DND-41 (cell line): ENCODE measurements around the gene GTF2IRD1.

Experiments used
- ATAC-seq: fragments of 200-7000 bp; cut with Tn5 transposase; 3 replicates; pipeline ENCODE4 v1.9.1; 2021; ENCODE audit warnings: low read depth; ENCODE audit not compliant: insufficient read depth
- DNase-seq: peaks from one replicate; pipeline ENCODE4 v3.0.0-alpha.2; 2020
- H2AFZ ChIP-seq: 2 replicates; pipeline ENCODE4 v1.6.0; 2012; ENCODE audit warnings: low read depth, low read length
- H3K27ac ChIP-seq: 2 replicates; pipeline ENCODE4 v1.5.1; 2012; ENCODE audit warnings: low read length, inconsistent platforms
- H3K27me3 ChIP-seq: fragments of 200-600 bp; sonication (generic); 2 replicates; pipeline ENCODE4 v1.6.0; 2012; ENCODE audit warnings: low read length, mild to moderate bottlenecking, inconsistent platforms; ENCODE audit not compliant: insufficient read depth, poor library complexity
- H3K36me3 ChIP-seq: 2 replicates; pipeline ENCODE4 v1.5.1; 2012; ENCODE audit warnings: low read length, inconsistent platforms; ENCODE audit not compliant: insufficient read depth
- H3K4me1 ChIP-seq: 2 replicates; pipeline ENCODE4 v1.5.1; 2012; ENCODE audit warnings: mild to moderate bottlenecking, low read length; ENCODE audit not compliant: insufficient read depth
- H3K4me2 ChIP-seq: 2 replicates; pipeline ENCODE4 v1.6.0; 2012; ENCODE audit warnings: mild to moderate bottlenecking, moderate library complexity, low read length, inconsistent platforms; ENCODE audit not compliant: insufficient read depth
- H3K4me3 ChIP-seq, 2 experiments: fragments of 200-600 bp in 1 of 2; shearing (Covaris generic) in 1 of 2; 2 replicates each; pipeline ENCODE4 v1.5.1; 2012 to 2016; ENCODE audit warnings: inconsistent platforms in 2 of 2, low read length in 2 of 2, mild to moderate bottlenecking in 2 of 2, low read depth in 1 of 2, moderate library complexity in 1 of 2
- H3K79me2 ChIP-seq: 2 replicates; pipeline ENCODE4 v1.6.0; 2012; ENCODE audit warnings: low read length, inconsistent platforms; ENCODE audit not compliant: insufficient read depth
- H3K9ac ChIP-seq: 2 replicates; pipeline ENCODE4 v1.6.0; 2012; ENCODE audit warnings: low read depth, mild to moderate bottlenecking, inconsistent platforms, low read length, moderate library complexity
- H3K9me3 ChIP-seq: 2 replicates; pipeline ENCODE4 v1.5.1; 2012; ENCODE audit warnings: low read length, moderate library complexity, mild to moderate bottlenecking, inconsistent platforms; ENCODE audit not compliant: insufficient read depth, severe bottlenecking
- H4K20me1 ChIP-seq: 2 replicates; pipeline ENCODE4 v1.6.0; 2012; ENCODE audit warnings: low read length; ENCODE audit not compliant: insufficient read depth
- CTCF ChIP-seq: IDR thresholded peaks from 2 replicates; pipeline ENCODE4 v1.5.1; 2012; ENCODE audit warnings: borderline replicate concordance, low read length, moderate library complexity, mild to moderate bottlenecking; ENCODE audit not compliant: poor library complexity, severe bottlenecking; ENCODE audit errors: extremely low read depth
- EZH2 ChIP-seq: IDR thresholded peaks from 3 replicates; pipeline ENCODE4 v1.6.1; 2012; ENCODE audit warnings: borderline replicate concordance, low read depth, mild to moderate bottlenecking, moderate library complexity, low read length, inconsistent platforms; ENCODE audit not compliant: severe bottlenecking

The GTF2IRD1 gene

GRCh38 chr7:74585844-74586243 lies 132.1 kb downstream of the GTF2IRD1 start:
- H3K9ac ChIP-seq = no peak overlapping the region
- no peak overlapping the region for H3K4me2 ChIP-seq
- no peak overlapping the region for H3K27ac ChIP-seq
- no peak for DNase-seq
- H3K27me3 ChIP-seq = no peaks in the 10 kb centered on the region
- peaks cover 7% of the 10 kb centered on the region; the same call in 1 of the 2 replicates for H4K20me1 ChIP-seq
- no peaks in the 10 kb centered on the region for H3K9me3 ChIP-seq
- H3K36me3 ChIP-seq = peaks cover 5% of the 10 kb centered on the region; the same call in 1 of the 2 replicates
- no peak for TF ChIP-seq CTCF
- TF ChIP-seq EZH2 = no peak
- no peaks in the 10 kb centered on the region for H3K79me2 ChIP-seq
- H2AFZ ChIP-seq = no peak overlapping the region
- H3K4me1 ChIP-seq = no peaks in the 10 kb centered on the region
- H3K4me3 ChIP-seq = no peak overlapping the region
- no peak for ATAC-seq

GRCh38 chr7:74586258-74587175 lies 132.8 kb downstream of the GTF2IRD1 start:
- H3K27ac ChIP-seq = no peak overlapping the region
- no peaks in the 10 kb centered on the region for H3K4me1 ChIP-seq
- no peaks in the 10 kb centered on the region for H3K9me3 ChIP-seq
- ATAC-seq (no peak), DNase-seq (no peak)
- TF ChIP-seq CTCF (no peak), EZH2 (no peak)
- peaks cover 7% of the 10 kb centered on the region; the same call in 1 of the 2 replicates for H4K20me1 ChIP-seq
- peaks cover 6% of the 10 kb centered on the region; the same call in 1 of the 2 replicates for H3K36me3 ChIP-seq
- H3K9ac ChIP-seq = no peak overlapping the region
- H3K4me2 ChIP-seq = no peak overlapping the region
- H3K27me3 ChIP-seq = no peaks in the 10 kb centered on the region
- H2AFZ ChIP-seq = no peak overlapping the region
- H3K79me2 ChIP-seq = no peaks in the 10 kb centered on the region
- H3K4me3 ChIP-seq = no peak overlapping the region

DNA sequence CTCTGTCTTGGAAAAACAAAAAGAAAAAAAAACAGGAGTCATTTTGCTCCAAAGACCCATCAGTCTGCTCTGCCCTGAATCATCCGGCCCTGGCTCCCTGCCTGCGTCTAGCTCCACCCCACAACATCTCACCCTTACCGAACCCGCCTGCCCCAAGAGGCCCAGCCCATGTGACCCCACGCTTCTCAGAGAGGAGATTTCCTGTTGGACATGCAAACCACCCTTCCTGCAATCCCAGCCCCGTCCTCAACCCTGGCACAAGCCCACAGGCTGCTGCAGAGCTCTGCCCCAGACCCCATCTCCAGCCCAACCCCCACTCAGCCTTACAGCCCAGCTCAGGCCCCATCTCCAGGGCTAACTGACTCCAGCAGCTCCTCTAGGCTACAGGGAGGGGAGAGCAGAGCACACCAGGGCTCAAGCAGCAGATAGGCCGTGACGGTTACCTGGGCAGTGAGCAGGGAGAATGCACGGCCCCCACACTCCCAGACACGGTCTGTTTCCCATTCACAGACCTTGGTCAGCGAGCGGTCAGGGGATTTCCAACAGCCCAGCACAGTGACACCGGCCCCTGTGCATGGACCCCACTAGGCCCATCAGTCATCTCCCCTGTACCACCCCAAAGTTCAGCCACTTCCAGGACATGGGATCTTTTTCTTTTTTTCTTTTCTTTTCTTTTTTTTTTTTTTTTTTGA lies 133.9 kb downstream of the GTF2IRD1 start:
- TF ChIP-seq EZH2 (no peak), CTCF (no peak)
- no peaks in the 10 kb centered on the region for H3K9me3 ChIP-seq
- H3K4me3 ChIP-seq = no peak overlapping the region
- no peak overlapping the region for H3K27ac ChIP-seq
- DNase-seq (no peak), ATAC-seq (no peak)
- H3K27me3 ChIP-seq = no peaks in the 10 kb centered on the region
- H3K4me1 ChIP-seq = no peaks in the 10 kb centered on the region
- no peaks in the 10 kb centered on the region for H3K79me2 ChIP-seq
- H3K4me2 ChIP-seq = no peak overlapping the region
- H2AFZ ChIP-seq = no peak overlapping the region
- H3K9ac ChIP-seq = no peak overlapping the region
- H3K36me3 ChIP-seq = peaks cover 6% of the 10 kb centered on the region; the same call in 1 of the 2 replicates
- H4K20me1 ChIP-seq = peaks cover 7% of the 10 kb centered on the region; the same call in 1 of the 2 replicates
